Esophagus mucosa (tissue), 1 donor: ENCODE data around the gene TRPM2. TPM values are rescaled to one million over a fixed set of nuclear protein-coding genes. Genes with fewer than 3 reads are reported as not detected.
"Not testable (repeated sequence)": the region's sequence is repeated elsewhere in the genome, so short reads cannot be mapped to it uniquely, and the experiment has no call there.

Experiments
- ATAC-seq: fragments of 200-7000 bp; cut with Tn5 transposase; one replicate; pipeline ENCODE4 v1.9.1; 2020
- total RNA-seq: library from RNA; stranded (reverse); gene quantifications from one replicate; pipeline ENCODE4 v1.2.4, GENCODE V29; 2023
- donor health status: DM: yes; HTN: yes; CAD: no.

The TRPM2 gene
- total RNA-seq, 1 donor from 2014 or later: 1.2 TPM

DNA sequence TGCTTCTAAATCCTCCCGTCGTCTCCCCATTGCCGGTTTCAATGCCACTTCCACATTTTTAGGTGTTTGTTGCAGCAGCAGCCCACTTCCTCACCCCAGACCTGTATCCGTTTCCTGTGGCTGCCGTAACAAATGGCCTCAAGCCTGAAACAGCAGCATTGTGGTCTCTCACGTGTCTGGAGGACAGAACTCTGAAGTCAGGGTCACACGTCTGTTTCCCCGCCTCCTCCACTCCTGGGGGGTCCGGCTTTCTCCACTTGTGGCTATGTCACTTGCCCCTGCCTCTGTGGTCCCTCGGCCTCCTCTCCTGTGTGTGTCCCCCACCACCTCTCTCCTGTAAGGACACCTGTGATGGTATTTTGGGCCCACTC is 21.8 kb downstream of the TRPM2 start:
- no peak for ATAC-seq

DNA sequence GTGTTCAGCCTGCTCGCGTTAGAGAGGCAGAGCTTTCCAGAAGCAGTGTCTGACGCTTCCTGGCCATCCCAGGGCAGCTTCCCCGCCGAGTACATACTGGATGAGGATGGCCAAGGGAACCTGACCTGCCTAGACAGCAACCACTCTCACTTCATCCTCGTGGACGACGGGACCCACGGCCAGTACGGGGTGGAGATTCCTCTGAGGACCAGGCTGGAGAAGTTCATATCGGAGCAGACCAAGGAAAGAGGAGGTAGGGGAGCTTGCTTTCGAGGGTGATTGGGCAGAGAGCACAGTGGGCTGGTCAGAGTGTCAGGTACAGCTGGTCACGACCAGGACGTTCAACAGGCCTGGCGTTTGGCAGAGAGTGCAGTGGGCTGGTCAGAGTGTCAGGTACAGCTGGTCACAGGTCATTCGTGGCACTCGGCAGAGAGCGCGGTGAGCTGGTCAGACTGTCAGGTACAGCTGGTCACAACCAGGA is 22.4 kb downstream of the TRPM2 start:
- ATAC-seq: no peak

DNA sequence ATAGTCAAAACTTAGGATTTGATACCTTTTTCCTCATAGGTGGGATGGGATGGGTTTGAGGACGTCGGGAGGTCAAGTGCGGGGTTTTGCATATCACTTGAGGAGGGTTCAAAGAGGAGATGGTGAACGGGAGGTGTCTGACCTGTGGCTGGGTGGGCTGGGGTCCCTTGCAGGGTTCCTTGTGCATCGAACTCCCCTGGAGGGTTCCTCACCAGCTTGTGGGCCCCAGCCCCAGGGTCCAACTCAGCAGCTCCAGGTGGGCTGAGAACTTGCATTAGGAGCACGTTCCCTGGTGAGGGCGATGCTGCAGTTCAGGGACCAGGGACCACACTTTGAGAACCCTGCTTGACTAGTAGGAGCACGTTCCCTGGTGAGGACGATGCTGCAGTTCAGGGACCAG is 23.2 kb downstream of the TRPM2 start:
- no peak for ATAC-seq

DNA sequence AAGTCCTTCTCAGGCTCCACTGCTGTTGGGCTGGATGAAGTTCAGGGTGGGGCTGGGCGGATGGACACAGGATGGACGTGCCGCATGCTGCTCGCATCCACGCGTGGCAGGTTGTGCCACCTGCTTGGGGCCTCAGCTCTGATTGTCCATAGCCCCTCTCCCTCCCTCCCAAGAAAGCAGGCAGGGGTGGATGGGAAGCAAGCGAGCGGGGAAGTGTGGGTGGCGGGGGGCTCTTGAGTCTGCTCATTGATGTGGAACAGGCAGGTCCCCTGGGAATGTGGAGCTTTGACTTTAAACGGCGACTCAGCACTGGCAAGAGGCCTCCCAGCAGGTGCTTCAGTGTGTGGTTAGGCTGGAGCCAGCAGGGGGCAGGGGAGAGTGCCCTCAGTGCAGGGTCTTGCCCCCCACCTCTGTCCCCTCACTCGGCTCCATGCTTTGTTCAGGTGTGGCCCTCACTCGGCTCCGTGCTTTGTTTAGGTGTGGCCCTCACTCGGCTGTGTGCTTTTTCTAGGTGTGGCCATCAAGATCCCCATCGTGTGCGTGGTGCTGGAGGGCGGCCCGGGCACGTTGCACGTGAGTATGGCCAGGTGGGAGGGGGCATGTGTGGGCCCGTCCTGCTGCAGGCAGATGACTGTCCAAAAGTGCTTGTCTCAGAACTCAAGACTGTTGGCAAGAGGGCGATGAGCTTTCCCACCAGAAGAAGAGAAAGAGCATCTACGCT is 23.9 kb downstream of the TRPM2 start:
- ATAC-seq: peak; percentile 40

DNA sequence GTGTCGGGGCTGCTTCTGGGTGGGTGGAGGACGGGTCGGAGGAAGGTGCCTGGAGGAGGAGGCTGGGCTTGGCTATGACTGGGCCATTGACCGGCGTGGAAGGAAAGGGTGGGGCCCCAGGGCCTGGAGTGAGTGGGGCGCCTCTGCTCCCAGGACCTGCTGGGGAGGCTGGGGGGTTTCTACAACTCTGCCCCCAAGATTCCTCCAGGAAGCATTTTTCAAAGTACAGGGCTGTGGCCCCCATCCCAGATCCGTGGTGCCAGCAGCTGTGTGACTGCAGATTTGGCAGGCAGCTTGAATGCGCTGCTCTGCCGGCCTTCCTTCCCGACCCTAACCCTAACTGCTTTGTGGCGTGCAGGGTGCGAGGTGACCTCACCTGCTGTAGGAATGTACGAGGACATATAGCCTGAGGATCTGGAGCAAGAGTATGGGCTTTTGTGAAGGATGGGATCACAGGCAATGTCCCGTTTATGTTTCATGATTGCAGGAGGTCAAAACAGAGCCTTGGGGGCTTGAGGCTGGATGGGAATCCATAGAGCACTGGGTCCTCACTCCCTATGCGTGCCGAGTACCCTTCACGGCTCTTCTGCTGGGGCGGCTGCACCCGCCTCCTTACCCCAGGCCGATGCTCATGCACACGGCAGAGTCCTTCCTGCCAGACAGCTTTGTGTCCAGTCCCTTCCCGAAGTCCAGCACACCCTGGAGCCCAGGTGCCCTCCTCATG is 24.7 kb downstream of the TRPM2 start:
- no peak for ATAC-seq

DNA sequence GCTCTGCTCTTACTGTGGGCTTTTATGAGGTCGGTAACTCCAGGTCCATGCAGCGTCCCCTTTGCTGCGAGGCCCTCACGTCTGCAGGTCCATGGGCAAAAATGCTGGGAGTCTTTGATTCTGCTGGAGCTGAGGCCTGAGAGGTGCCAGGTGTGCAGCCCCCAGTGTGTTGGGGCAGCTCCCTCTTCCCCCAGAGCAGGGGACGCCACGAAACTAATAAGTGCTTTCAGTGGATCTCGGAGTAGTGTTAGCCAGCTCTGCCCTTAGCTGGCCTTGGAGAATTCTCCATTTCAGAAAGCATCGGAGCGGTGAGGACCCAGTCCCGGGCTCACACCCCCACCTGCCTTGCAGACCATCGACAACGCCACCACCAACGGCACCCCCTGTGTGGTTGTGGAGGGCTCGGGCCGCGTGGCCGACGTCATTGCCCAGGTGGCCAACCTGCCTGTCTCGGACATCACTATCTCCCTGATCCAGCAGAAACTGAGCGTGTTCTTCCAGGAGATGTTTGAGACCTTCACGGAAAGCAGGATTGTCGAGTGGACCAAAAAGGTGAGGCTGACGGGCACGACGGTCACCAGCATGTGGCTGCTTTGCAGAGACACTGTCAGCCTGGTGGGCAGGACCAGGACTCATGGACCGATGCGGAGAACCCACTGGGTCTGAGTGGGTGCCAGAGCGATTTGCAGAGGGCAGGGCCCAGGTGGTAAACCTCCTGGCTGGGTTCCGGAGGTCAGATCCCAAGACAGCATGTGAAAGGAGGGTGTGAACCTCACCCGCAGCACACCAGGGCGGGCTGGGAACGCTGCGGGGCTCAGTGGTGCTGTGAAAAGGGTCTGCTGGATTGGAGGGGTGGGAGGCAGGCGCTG is 25.5 kb downstream of the TRPM2 start:
- ATAC-seq: no peak

DNA sequence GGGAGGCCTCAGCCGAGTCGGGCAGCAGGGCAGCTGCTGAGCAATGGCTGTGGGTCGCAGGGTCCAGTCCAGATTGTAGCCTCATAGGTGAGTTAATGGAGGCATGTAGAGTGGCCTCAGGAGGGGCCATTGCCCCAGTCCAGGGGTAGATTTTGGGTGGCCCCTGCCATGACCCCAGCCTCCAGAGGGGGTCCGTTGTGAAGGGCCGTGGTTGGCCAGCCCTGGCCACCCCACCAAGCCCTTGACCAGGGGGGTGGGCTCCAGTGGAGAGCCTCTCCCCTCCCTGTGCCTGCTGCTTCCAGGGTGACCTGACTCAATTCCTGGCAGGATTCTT is 26.1 kb downstream of the TRPM2 start:
- ATAC-seq: no peak

DNA sequence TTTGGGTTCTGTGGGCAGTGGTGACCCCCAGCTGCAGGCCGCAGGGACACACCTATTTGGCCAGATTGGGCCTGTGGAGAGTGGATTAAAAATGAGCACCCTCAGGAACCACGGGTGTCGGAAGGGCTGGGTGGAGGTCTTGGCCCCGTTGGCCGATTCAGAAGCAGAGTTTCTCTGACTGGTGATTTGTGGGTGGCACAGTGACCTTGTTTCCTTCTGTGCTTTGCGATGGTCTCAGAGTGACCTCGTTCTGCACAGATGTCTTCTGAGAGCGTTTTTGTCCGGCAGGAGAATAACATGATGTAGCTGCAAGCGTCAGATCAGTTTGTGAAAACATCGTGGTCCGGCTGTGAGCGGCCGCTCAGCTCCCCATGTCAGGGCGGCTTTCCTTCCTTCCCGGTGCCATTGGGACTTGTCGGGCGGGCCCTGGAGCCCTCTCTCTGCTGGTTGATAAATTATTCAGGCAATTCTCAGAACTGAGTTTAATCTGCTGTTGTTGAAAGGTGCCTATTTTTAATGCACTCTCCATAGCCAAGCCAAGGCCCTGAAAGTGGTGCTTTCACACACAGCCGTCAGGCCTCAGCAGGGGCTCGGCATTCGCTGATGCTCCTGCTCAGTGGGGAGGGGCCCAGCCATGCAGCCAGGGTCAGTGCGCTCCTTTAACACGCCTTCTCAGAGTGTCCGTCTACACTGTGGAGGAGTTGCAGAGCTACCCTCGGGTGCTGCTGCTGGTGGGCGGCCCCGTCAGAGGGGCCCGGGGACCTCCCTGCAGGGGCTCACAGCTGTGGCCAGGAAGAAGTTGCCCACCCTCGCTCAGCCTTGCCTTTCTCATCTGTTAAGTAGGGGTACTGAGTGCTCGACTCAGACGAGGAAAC is 26.8 kb downstream of the TRPM2 start:
- no peak for ATAC-seq

DNA sequence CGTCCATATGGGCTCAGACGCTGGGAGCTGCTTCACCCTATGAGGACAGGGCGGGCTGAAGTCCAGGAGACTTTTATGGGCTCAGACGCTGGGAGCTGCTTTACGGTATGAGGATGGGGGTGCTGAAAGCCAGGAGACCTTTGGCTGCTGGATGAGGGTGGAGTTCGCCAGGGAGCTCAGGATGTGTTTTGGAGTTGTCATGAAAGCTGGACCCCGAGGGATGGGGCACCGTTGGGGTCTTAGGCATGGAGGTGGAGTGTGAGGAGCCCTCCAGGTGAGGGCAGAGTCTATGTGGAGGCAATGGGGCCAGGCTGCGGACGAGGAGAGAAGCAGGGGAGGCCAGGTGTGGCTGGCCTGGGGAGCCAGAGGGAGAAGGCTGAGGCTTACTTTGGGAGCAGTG is 27.5 kb downstream of the TRPM2 start:
- no peak for ATAC-seq

DNA sequence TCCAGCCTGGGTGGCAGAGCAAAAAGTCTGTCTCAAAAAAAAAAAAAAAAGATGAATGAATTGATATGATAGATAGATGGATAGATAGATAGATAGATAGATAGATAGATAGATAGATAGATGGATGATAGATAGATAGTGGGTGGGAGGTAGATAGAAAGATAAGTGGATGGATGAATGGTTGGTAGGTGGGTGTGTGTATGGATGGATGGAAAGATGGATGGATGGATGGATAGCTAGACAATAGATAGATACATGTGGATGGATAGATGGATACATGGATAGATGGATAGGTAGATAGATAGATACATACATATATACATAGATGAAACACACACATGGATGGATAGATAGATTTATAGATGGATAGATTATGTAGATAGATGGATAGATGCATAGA is 28.5 kb downstream of the TRPM2 start:
- no peak for ATAC-seq

DNA sequence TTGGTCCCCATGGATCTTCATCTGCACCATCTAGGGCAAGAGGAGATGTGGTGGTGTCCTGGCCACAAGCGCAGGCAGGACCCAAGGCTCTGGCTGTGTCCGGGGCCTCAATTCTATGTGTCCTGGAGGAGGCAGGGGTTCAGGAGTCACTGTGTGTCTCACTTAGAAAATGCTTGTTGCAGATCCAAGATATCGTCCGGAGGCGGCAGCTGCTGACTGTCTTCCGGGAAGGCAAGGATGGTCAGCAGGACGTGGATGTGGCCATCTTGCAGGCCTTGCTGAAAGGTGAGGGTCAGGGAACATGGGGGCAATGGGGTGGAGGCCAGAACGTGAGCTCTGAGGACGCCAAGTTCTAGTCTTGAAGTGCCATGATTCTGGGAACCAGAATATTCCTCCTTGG is 29.1 kb downstream of the TRPM2 start:
- no peak for ATAC-seq

DNA sequence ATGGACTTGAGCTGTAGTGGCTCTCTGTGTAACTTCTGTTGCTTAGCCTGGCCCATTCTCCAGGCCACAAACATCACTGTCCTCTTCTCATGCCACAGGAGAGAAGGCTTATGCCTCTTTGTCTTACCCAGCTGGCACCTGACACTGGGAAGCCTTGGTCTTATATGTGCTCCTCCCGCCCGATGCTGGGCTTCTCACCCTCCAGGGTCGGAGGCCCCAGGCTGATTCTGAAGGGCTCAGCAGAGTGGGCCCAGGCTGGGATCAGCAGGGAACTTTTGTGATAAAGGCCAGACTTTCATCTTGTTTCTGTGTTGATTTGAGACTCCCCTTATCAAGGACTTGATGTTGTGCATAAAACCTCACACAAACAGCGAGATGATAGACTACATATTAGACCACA is 29.8 kb downstream of the TRPM2 start:
- ATAC-seq: no peak

DNA sequence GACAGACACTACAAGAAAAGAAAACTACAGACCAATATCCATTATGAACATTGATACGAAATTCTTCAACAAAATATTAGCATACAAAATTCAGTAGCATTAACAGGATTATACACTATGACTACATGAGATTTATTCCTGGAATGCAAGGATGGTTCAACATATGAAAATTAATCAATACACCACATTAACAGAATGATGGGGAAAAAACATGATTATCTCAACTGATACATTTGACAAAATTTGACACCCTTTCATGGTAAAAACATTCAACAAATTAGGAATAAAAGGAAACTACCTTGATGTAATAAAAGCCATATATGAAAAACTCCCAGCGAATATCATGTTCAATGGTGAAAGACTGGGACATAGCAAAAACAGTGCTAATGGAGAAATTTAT is 31.5 kb downstream of the TRPM2 start:
- no peak for ATAC-seq

DNA sequence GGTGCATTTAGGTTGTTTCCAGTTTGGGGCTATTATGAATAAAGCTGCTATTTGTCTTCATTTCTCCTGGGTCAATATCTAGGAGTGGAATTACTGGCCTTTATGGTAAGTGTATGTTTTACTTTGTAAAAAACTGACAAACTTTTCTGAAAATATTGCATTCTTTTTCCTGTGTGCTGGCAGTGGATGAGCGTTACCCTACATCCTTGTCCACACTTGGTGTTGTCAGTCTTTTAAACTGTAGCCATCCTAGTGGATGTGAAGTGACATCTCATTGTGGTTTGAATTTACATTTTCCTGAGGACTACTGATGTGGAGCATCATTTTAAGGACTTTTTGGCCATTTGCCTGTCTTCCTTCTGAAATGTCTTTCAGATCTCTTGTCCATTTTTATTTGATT is 35.9 kb downstream of the TRPM2 start:
- ATAC-seq: no peak

DNA sequence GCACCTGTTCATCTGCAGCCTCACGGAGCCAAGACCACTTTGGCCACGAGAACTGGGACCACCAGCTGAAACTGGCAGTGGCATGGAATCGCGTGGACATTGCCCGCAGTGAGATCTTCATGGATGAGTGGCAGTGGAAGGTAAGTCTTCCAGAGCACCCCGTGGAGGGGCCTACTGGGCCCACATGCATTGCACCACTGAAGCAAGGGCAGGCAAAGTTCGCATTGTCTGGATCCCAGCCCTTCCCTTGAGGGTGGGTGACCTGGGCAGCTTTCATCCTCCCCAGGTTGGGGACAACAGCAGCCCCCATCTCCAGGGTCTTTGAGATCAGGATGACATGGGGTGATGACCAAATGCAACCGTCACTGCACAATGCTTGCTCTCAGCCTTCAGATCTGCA is 37.5 kb downstream of the TRPM2 start:
- no peak for ATAC-seq

DNA sequence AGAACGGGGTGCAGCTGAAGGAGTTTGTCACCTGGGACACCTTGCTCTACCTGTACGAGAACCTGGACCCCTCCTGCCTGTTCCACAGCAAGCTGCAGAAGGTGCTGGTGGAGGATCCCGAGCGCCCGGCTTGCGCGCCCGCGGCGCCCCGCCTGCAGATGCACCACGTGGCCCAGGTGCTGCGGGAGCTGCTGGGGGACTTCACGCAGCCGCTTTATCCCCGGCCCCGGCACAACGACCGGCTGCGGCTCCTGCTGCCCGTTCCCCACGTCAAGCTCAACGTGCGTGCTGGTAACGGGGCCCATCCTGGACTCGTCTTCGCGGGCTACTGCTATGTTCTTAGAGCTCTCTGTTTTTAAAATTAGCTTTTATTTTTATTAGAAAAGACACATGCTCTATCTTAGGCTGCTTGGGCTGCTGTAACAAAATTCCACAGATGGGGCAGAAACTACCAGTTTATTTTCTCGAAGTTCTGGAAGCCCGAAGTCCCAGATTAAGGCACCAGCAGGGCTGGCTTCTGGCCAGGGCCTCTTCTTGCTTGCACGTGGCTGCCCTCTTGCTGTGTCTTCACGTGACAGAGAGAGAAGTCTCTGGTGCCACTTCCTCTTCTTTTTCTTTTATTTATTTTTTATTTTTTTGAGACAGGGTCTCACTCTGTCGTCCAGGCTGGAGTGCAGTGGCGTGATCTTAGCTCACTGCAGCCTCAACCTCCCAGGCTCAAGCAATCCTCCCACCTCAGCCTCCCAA is 38.1 kb downstream of the TRPM2 start:
- no peak for ATAC-seq

DNA sequence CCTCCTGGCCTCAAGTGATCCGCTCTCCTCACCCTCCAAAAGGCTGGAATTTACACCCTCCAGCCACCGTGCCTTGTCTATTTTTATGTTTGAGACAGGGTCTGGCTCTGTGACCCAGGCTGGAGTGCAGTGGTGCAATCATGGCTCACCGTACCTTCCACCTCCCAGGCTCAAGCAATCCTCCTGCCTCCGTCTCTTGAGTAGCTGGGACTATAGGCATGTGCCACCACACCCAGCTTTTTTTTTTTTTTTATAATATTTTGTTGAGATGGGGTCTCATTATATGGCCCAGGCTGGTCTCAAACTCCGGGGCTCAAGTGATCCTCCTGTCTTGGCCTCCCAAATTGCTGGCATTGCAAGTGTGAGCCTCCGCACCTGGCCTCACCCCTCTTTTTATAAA is 38.8 kb downstream of the TRPM2 start:
- ATAC-seq: no peak

DNA sequence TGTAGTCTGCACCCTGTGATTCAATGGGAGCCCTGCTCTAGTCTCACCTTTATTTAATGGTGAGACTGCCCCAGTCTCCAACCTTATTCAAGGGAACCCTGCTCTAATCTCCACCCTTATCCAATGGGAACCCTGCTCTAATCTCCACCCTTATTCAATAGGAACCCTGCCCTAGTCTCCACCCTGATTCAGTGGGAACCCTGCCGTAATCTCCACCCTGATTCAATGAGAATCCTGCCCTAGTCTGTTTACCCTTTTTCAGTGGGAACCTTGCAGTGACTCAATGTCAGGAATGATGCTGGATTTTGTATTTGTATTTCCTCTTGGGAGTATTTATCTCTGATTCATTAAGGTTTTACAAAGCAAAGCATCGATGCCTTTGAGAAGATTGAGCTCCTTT is 39.5 kb downstream of the TRPM2 start:
- peak; percentile 39 for ATAC-seq

DNA sequence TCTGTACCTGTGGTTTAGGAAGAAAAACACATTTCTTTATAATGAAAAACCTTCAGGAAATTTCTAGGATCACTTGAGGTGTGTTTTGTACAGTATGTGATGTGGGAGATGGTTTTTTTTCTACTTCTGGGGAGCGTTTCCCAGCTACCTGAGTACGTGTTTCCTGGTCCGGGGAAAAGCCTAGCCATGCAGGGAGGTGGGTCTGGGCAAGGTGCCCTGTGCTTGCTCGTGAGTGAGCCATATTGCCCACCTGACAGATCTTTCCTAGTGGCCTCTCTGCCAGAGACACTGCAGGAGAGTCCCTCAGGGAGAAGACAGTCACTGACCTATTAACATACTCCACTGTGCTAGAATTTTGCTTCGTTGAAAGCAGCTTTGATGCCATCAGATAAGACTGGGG is 41.3 kb downstream of the TRPM2 start:
- ATAC-seq: no peak

DNA sequence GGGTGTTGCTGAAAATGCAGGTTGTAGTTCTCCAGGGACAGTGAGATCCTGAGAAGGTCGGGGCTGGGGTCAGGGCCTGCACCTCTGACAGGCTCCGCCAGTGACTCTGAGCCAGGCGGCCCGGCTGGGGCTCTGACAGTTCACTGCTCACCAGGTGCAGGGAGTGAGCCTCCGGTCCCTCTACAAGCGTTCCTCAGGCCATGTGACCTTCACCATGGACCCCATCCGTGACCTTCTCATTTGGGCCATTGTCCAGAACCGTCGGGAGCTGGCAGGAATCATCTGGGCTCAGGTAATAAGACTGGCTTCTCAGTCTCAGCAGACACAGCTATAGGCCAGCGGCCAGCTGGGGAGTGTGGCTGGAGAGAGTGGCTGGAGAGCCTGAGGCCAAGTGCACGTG is 41.8 kb downstream of the TRPM2 start:
- ATAC-seq: no peak

DNA sequence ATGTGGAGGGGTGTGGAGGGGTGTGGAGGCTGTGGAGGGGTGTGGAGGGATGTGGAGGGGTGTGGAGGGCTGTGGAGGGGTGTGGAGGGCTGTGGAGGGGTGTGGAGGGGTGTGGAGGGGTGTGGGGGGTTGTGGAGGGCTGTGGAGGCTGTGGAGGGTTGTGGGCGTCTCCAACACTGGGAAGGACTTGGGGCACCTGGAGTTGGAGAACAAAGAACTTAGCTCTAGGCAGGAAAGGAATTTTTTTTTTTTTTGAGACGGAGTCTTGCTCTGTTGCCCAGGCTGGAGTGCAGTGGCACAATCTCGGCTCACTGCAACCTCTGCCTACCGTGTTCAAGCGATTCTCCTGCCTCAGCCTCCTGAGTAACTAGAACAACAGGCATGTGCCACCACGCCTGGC is 43.4 kb downstream of the TRPM2 start:
- not testable (repeated sequence) for ATAC-seq
